NCI-H774 (cell line): Measurements from ENCODE around the gene TNS1.
A peak's percentile ranks its signal among the peaks of the same experiment; 100 is the strongest.
"Not testable (repeated sequence)": the region's sequence is repeated elsewhere in the genome, so short reads cannot be mapped to it uniquely, and the experiment has no call there.

Experiments used
- DNase-seq: peaks from one replicate; lab custom pipeline; 2025; lab: John Stamatoyannopoulos, UW

Gene TNS1

GRCh38 chr2:218002845-218003180 lies at the start of gene TNS1:
Gene TNS1 (minus strand): TSS chr2:218002995. CDS start chr2:218002872, 123 bp downstream.
- DNase-seq = no peak

- no peak for DNase-seq
These were observed 49.1 kb upstream of the TNS1 start for GRCh38 chr2:218051903-218052302.

DNA sequence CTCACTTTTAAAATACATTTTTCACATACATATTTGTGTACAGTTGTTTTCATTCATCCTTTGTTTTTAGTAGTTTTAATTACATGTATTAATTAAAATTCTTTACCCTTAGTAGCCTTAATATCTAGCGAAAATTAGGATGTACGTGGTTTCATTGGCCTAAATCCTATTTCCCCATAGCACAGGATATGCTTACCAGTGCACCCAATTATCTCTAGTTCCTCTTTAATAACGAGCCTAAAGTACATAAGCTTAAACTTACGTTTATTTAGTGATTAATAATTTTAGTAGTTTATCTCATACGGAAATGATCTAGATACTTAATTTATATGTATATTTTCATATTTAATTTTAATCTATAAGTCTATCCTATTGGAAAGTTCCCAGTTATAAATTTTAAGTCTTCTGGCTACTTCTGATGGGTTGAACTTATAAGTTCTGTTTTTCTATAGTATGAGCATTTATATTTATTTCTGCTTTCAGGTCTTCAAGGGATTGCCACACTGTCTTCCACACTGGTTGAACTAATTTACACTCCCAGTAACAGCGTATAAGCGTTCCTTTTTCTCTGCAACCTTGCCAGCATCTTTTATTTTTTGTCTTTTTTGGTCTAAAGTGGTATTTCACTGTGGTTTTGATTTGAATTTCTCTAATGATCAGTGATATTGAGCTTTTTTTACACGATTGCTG lies 44.9 kb upstream of the TNS1 start:
- DNase-seq = no peak

GRCh38 chr2:218046238-218046637 lies 43.4 kb upstream of the TNS1 start:
- no peak for DNase-seq

DNA sequence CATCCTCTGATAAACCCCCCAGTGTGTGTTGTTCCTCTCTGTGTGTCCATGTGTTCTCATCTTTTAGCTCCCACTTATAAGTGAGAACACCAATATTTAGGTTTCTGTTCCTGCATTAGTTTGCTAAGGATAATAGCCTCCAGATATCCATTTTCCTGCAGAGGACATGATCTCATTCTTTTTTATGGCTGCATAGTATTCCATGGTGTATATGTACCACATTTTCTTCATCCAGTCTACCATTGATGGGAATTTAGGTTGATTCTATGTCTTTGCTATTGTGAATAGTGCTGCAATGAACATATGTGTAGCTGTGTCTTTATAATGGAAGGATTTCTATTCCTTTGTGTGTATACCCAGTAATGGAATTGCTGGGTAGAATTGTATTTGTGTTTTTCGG lies 41.8 kb upstream of the TNS1 start:
- not testable (repeated sequence) for DNase-seq

- DNase-seq = no peak
These were observed 40.9 kb upstream of the TNS1 start for GRCh38 chr2:218043701-218044109.

DNA sequence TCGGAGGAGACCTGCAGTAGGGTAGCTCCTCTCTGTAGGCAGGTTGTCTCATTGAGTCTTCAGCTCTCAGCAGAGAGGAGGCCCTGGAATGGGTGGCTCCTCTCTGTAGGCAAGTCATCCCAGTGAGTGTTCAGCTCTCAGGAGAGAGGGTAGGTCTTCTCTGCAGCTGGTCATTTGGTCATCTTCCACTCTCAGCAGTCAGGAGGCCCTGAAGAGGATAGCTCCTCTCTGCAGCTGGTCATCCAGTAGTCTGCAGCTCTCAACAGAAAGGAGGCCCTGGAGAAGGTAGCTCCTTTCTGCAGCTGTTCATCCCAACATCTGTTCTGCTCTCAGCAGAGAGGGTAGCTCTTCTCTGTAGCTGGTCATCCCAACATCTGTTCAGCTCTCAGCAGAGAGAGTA lies 40.3 kb upstream of the TNS1 start:
- DNase-seq = no peak

GRCh38 chr2:218041302-218042168 lies 38.7 kb upstream of the TNS1 start:
- no peak for DNase-seq

GRCh38 chr2:218040883-218041282 lies 38.1 kb upstream of the TNS1 start:
- no peak for DNase-seq

GRCh38 chr2:218039171-218039570 lies 36.4 kb upstream of the TNS1 start:
- DNase-seq = no peak

DNA sequence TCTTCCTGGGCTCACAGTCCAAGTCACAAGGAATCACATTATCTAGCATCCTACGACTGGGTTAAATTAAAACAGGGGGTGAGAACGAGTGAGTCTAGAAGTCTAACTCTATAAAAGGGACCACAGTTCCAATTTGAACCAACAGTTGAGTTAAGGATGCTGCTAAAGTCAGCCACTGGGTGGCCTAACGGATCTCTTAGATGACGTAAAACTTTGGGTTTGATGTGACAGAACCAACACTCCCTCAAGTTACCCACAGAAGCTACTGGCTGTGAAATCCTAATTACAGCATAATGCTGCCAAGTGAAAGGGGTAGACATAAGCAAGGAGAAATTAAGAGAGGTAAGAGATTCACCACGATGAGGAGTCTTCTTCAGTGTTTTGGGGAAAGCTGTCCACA lies 33.6 kb upstream of the TNS1 start:
- DNase-seq = no peak

- DNase-seq = no peak
These were observed 32.8 kb upstream of the TNS1 start for GRCh38 chr2:218035463-218036100.

DNA sequence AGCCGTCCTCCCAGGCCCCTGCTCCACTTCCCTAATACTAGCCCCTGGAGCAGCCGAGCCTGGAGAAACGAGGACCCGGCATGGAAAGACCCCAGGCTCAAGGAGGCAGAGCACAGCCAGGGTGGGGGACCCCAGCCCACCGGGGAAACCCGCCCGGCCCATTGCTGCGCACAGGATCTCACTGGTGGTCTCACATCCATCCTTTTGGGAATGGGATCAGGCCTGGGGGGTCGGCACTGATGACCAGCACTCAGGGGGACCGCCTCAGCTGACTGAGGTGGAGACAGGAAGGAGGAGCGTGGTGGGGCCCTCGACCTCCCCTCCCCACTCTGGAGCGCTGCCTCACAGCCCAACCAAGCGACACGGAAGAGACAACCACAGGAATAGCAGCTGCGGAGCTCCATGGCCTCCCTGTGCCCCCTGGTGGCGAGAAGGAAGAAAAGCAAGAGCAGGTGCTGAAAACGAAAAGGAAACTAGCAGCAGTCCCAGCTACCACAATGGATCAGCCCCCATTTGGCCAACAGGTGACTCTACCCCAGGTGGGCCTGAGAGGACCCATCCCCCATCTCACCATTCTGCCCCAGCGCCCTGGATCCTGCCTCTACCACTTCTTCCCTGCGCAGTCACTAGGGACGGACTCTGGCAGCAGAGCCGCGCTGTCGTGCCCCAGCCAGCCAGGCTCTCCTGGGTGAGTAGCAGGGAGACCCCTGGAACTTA lies 31.9 kb upstream of the TNS1 start:
- peak; percentile 64 for DNase-seq

DNA sequence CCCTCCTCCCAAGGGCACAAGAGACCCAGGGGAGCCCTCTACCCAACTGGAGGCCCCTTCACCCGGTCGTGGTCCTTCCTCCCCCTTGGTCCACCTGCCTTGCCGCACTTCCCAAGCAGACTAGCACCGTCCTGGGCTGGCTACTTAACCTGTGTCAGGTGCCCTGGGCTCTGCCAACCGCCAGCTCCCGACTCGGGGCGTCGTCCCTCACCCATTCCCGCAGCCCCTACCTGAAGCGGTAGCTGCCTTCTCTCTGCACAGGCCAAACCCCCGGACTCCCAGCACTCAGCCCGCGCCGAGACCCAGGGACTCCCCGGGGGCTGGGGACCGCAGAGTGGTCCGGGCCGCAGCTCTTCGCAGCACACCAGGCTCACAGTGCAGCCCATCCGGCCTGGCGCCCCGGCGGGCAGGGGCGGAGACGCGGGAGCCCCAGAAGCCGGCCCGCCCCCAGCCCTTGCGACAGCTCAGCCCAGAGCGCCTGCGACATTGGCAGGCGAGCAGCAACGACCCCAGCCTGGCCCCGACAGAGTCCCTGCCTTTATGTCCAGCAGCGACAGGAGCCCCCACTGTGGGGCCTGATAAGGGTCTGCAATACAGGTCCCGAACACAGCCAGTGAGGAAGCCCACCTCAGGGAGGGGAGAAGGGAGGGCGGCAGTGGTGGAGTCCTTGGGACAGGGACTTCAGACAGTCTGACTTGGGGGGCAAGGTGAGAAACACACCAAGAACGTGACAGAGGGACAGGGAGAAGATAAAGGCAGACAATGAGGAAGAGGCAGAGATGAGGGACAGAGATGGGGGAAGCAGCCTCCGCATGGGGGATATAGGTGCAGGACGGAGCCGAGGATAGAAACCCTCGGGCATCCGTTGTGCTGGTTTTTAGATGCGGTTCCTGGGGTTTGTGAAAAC lies 31.0 kb upstream of the TNS1 start:
- DNase-seq = no peak

- DNase-seq = no peak
These were observed 30.4 kb upstream of the TNS1 start for GRCh38 chr2:218033208-218033589.

DNA sequence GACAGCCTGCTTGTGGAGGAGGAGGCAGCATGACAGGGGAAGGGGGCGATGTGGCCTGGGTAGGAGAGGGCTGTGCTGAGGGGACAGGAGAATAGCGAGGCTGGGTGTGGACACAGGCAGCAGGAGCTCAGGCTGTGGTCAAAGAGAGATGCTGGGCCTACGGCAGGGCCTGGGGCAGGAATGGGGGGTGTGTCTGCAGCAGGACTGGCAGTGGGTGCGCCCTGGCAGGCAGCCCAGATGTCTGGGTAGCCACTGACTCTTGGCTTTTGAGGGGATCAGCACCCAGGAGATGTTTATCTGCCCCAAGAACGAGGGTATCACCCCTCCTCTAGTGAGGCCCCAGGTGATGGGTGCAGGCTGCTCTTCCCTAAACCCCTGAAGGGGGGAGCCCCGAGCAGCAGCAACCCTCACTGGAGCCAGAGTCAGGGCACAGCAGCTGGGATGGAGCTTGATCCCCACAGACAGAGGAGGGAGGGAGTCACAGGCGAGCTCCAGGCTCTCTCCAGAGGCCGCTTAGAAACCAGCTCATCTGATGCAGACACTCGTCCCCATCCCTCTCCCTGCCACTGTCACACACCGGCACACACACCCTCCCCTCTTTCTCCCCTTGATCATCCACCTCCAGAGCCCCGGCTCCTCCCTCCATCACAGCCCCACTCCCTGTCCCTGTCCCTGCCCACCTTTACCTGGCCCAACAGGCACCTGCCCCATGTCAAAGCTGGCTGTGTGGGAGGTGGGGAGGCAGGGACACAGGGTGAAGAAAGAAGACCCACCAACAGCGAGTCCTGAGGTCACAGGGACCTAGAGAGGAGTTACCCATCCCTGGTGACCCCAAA lies 29.8 kb upstream of the TNS1 start:
- DNase-seq = no peak

DNA sequence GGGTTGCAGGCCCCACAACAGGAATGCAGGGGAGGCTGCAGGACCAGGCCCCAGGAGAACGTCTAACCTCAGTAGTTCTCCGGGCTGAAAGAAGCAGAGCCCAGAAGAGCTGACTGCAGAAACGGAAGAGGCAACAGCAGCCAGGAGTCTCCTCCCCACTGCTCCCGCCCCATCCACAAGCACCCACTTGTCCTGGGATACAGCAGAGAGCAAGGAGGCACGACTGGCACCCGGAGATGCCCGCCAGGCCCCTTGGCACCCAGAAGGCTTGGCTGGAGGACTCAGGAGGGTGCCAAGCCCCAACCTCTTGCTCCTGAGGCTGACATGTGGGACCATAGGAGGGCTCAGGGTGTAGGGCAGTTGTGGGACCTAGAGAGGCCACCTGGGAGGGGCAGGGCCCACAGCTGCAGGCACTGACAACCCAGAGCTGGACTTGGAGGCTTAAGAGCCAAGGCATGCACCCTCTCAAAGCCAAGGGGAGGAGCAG lies 29.0 kb upstream of the TNS1 start:
- no peak for DNase-seq

DNA sequence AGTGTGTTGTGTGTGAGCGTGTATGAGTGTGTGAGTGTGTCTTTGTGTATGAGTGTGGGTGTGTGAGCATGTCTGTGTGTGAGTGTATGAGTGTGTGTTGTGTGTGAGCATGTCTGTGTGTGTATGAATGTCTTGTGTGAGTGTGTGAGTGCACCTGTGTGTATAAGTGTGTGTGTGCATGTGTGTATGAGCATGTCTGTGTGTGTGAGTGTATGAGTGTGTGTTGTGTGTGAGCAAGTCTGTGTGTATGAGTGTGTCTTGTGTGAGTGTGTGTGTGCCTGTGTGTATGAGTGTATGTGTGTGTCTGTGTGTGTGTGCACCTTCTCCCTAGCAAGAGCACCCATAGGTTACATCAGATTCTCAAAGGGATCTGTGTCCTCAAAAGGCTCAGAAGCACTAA lies 28.5 kb upstream of the TNS1 start:
- DNase-seq = no peak

DNA sequence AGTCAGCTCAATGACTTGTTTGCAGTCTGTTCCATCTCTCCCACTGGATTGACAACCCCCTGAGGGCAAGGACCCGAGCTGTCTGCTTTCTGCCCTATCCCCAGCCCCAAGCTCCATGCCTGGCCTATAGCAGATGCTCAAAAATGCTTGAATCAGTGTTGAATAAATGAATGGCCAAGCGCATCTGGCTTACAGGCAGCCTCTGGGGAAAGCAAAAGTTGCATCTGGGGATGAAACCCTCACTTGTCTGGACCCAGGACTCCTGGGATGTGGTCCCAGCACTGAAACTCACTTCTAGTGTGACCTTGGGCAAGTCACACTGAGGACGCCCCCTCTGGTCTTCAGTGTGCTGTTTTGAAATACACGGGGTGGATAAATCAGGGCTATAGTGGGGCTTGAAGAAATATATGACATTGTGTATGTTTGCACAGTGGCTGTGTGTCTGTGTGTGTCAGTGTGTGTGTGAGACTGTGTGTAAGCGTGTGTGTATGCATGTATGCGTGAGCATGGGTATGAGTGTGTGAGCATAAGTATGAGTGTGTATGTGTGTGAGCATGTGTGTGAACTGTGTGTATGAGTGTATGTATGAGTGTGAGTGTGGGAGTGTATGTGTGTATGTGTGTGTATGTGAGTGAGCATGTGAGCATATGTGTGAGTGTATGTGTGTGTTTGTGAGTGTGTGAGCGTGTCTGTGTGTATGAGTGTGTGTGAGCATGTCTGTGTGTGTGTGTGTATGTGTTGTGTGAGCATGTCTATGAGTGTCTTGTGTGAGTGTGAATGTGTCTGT lies 27.8 kb upstream of the TNS1 start:
- DNase-seq = no peak
